GM12878 (cell line): ENCODE results near the gene ATP8A1. TPM values are rescaled to one million over a fixed set of nuclear protein-coding genes. Genes with fewer than 3 reads are reported as not detected.
A peak's percentile ranks its signal among the peaks of the same experiment; 100 is the strongest.

ENCODE experiments used
- ATAC-seq: fragments of 200-7000 bp; cut with Tn5 transposase; 3 replicates; pipeline ENCODE4 v1.9.1; 2020; ENCODE audit warnings: mild to moderate bottlenecking, moderate library complexity
- BruUV-seq: library from RNA; stranded (reverse); fragments of 400-500 nt; replicated peaks from 2 replicates; lab custom pipeline; 2021; lab: Mats Ljungman, UMichigan
- CTCF ChIA-PET: fragments of 300-600 bp; sonication (Branson Sonifier 250); formaldehyde crosslinking; extraction: SDS; loops from one replicate; lab custom pipeline; 2021; ENCODE audit warnings: inconsistent platforms; lab: Yijun Ruan, JAX
- POLR2A ChIA-PET: fragments of 350-600 bp; formaldehyde crosslinking; extraction: SDS; loops from one replicate; lab custom pipeline; 2021; ENCODE audit warnings: inconsistent platforms; lab: Charles Lee
- RAD21 ChIA-PET: fragments of 300-600 bp; sonication (Branson Sonifier 250); formaldehyde crosslinking; loops from one replicate; lab custom pipeline; 2023; ENCODE audit warnings: antibody characterized with exemption; ENCODE audit not compliant: unreplicated experiment; lab: Charles Lee
- SMC1A ChIA-PET: fragments of 300-600 bp; sonication (Branson Sonifier 250); formaldehyde crosslinking; loops from one replicate; lab custom pipeline; 2023; ENCODE audit not compliant: unreplicated experiment, uncharacterized antibody; lab: Charles Lee
- DNase-seq: peaks from one replicate; pipeline ENCODE4 v3.0.0-alpha.2; 2011; ENCODE audit warnings: low read depth, low spot score
- FAIRE-seq: peaks from 3 replicates; lab custom pipeline; 2011; peaks lifted over from hg19 to GRCh38; lab: Jason Lieb, UNC
- H2AFZ ChIP-seq: 2 replicates; pipeline ENCODE4 v1.6.0; 2011; ENCODE audit warnings: low read depth, low read length, control low read depth; ENCODE audit not compliant: control insufficient read depth
- H3K27ac ChIP-seq: 2 replicates; pipeline ENCODE4 v1.5.1; 2011; ENCODE audit warnings: control low read depth; ENCODE audit not compliant: control insufficient read depth, insufficient read depth
- H3K27me3 ChIP-seq, 2 experiments: replicated peaks in 1 of 2; 2 replicates each; pipeline versions ENCODE4 v1.6.0 to v1.6.1; 2011; ENCODE audit warnings: low read length in 1 of 2; ENCODE audit not compliant: control insufficient read depth in 2 of 2, insufficient read depth in 2 of 2
- H3K36me3 ChIP-seq, 2 experiments: 2 replicates each; pipeline ENCODE4 v1.5.1; 2011; ENCODE audit warnings: low read length in 1 of 2; ENCODE audit not compliant: control insufficient read depth in 2 of 2, insufficient read depth in 2 of 2
- H3K4me1 ChIP-seq: 2 replicates; pipeline ENCODE4 v1.6.1; 2011; ENCODE audit warnings: mild to moderate bottlenecking, low read length, moderate library complexity, mixed read lengths; ENCODE audit not compliant: control insufficient read depth, insufficient read depth
- H3K4me2 ChIP-seq: 2 replicates; pipeline ENCODE4 v1.6.0; 2011; ENCODE audit warnings: control low read depth; ENCODE audit not compliant: control insufficient read depth, insufficient read depth
- H3K4me3 ChIP-seq: fragments of 200-600 bp; sonication (generic); 2 replicates; pipeline ENCODE4 v1.5.1; 2016
- H3K79me2 ChIP-seq: 2 replicates; pipeline ENCODE4 v1.6.0; 2011; ENCODE audit warnings: low read length; ENCODE audit not compliant: control insufficient read depth, insufficient read depth
- H3K9ac ChIP-seq: 2 replicates; pipeline ENCODE4 v1.8.0; 2011; ENCODE audit warnings: low read length, control low read depth, mixed read lengths; ENCODE audit not compliant: control insufficient read depth, insufficient read depth
- H3K9me3 ChIP-seq: replicated peaks from 3 replicates; pipeline ENCODE4 v1.5.1; 2011; ENCODE audit warnings: mild to moderate bottlenecking, low read length; ENCODE audit not compliant: control insufficient read depth, insufficient read depth
- H4K20me1 ChIP-seq: 2 replicates; pipeline ENCODE4 v1.6.0; 2011; ENCODE audit not compliant: control insufficient read depth, insufficient read depth
- CHD1 ChIP-seq: IDR thresholded peaks from 2 replicates; pipeline ENCODE4 v1.6.1; 2012; ENCODE audit warnings: low read depth, low read length, improper control_type of control experiment
- EED ChIP-seq: sonication (generic); IDR thresholded peaks from 2 replicates; pipeline ENCODE4 v1.6.1; 2016; ENCODE audit warnings: antibody characterized with exemption, low read depth
- NFYB ChIP-seq: IDR thresholded peaks from 2 replicates; pipeline ENCODE4 v1.6.1; 2011; ENCODE audit warnings: low read depth, mild to moderate bottlenecking, low read length, improper control_type of control experiment, moderate library complexity; ENCODE audit not compliant: insufficient read depth
- RELA ChIP-seq: fragments of 450-650 bp; IDR thresholded peaks from 2 replicates; pipeline ENCODE4 v1.8.0; 2014; ENCODE audit warnings: borderline replicate concordance; ENCODE audit not compliant: partially characterized antibody
- RFX5 ChIP-seq: IDR thresholded peaks from 2 replicates; pipeline ENCODE4 v1.6.1; 2011; ENCODE audit warnings: low read depth, low read length, improper control_type of control experiment
- RUNX3 ChIP-seq: IDR thresholded peaks from 2 replicates; pipeline ENCODE4 v1.6.1; 2012; ENCODE audit warnings: low read length, inconsistent platforms
- SRF ChIP-seq, 2 experiments: IDR thresholded peaks; 2 replicates each; pipeline ENCODE4 v1.6.1; 2011; ENCODE audit warnings: low read depth in 2 of 2, low read length in 2 of 2, mild to moderate bottlenecking in 1 of 2, moderate library complexity in 1 of 2
- ZBED1 ChIP-seq: IDR thresholded peaks from 2 replicates; pipeline ENCODE4 v1.6.1; 2016; ENCODE audit warnings: borderline replicate concordance
- ZNF622 ChIP-seq: fragments of 450-650 bp; IDR thresholded peaks from 2 replicates; pipeline ENCODE4 v1.6.1; 2017; ENCODE audit warnings: mild to moderate bottlenecking, inconsistent platforms
- WGBS: methylation state at CpG from one replicate; pipeline ENCODE4 v1.1.6; 2016; ENCODE audit warnings: low lambda C conversion rate; ENCODE audit not compliant: insufficient replicate concordance, insufficient coverage; ENCODE audit errors: missing lambda C conversion rate; 5-methylcytosine and 5-hydroxymethylcytosine counted together
- in situ Hi-C: fragments of 300-500 bp; cut with MboI; formaldehyde crosslinking; loops from 9 replicates; pipeline ENCODE4 v1.14.3; 2018; ENCODE audit warnings: mixed read lengths
- intact Hi-C: fragments of 100-400 bp; cut with micrococcal nuclease; formaldehyde crosslinking; loops from one replicate; pipeline ENCODE4 v1.14.2; 2022; ENCODE audit not compliant: unreplicated experiment
- polyA plus RNA-seq, 11 experiments: library from polyadenylated mRNA; depleted of rRNA in 4 of 11; unstranded in 6 of 11; stranded (reverse) in 5 of 11; fragments of >200 nt; fragmentation: Nextera tagmentation in 4 of 11; fragmentation: Illumina TruSeq in 1 of 11; extraction: Ambion mirVana in 4 of 11; extraction: Trizol in 1 of 11; gene quantifications; 1 replicate in 1 of 11; 2 replicates in 10 of 11; pipeline versions ENCODE4 v1.2.1 to v1.2.3, GENCODE V29; 2011 to 2016; ENCODE audit warnings: inconsistent platforms in 2 of 11, missing spikeins in 2 of 11, low read depth in 1 of 11
- total RNA-seq, 4 experiments: library from RNA; depleted of rRNA in 3 of 4; stranded (reverse); fragments of >200 nt in 3 of 4; fragmentation: Illumina TruSeq in 1 of 4; extraction: Trizol in 1 of 4; gene quantifications; 2 replicates each; pipeline versions ENCODE4 v1.2.1 to v1.2.3, GENCODE V29; 2013 to 2021
- TF ChIP-seq, protein P1 (sequence below): IDR thresholded peaks from 2 replicates; pipeline ENCODE4 v1.6.1; 2011; ENCODE audit warnings: borderline replicate concordance, low read depth, mild to moderate bottlenecking, moderate library complexity, low read length; ENCODE audit not compliant: insufficient read depth, poor library complexity, severe bottlenecking

Gene ATP8A1
- total and polyA plus RNA-seq, 10 of the 15 experiments (the other 5 are each of a cell fraction or from before 2014, with no cell fraction given): 9.0 to 116 (median 37.3) TPM

DNA sequence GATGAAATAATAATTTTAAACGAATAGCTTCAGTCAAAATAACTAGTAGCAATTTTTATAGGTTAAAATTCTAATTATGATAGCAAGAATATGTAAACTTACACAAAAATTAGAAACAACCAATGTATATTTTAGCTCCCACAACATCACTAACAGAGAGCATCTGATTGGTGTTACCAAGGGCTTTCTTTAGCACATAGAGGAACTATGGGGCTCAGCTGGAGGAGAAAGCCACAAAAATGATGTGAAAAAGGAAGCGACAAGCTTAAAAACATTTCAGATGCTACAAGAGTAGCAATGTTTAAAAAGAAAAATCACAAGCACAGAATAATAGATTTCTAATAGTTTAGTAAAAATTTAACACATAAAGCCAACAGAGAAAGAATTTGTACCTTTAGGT is 56.3 kb downstream of the ATP8A1 start:
- no peak overlapping the region for H3K4me3 ChIP-seq
- H3K4me2 ChIP-seq: no peak overlapping the region
- TF ChIP-seq ZNF622 (no peak), RELA (no peak), ZBED1 (no peak), SRF (IDR thresholded peaks at IDR 0.05; ENCODE audit: low read depth in 2 of 2, low read length in 2 of 2) (no peak), EED (no peak), RFX5 (0 out of 2 replicates have a peak, but pooled peaks have one; percentile 63), RUNX3 (peak; percentile 42), CHD1 (no peak), NFYB (no peak)
- TF ChIP-seq, protein P1, sequence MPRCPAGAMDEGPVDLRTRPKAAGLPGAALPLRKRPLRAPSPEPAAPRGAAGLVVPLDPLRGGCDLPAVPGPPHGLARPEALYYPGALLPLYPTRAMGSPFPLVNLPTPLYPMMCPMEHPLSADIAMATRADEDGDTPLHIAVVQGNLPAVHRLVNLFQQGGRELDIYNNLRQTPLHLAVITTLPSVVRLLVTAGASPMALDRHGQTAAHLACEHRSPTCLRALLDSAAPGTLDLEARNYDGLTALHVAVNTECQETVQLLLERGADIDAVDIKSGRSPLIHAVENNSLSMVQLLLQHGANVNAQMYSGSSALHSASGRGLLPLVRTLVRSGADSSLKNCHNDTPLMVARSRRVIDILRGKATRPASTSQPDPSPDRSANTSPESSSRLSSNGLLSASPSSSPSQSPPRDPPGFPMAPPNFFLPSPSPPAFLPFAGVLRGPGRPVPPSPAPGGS: no peak
- ChIA-PET CTCF (interaction anchor here (1.3 to 4.4 kb wide), 3 partner anchors 32 to 167 kb away, joined by 3 to 17 read pairs (median 5); no protein-coding TSS in a partner anchor), POLR2A (no interaction called here), SMC1A (interaction anchor here (1.0 to 1.6 kb wide), 10 partner anchors 10 to 59 kb away, joined by 3 to 5 read pairs (median 4); partner anchors contain the start of gene ATP8A1), RAD21 (interaction anchor here (0.7 to 1.8 kb wide), 4 partner anchors 11 to 56 kb away, joined by 3 to 11 read pairs (median 5); partner anchors contain the start of gene ATP8A1)
- H2AFZ ChIP-seq: no peak overlapping the region
- DNase-seq (no peak), ATAC-seq (peak; percentile 55; the same call in 2 of the 3 replicates), FAIRE-seq (no peak)
- intact Hi-C loops: no loop called here
- H3K27ac ChIP-seq: no peak overlapping the region
- H3K36me3 ChIP-seq: peaks cover 0 to 6% of the 10 kb centered on the region in 2 experiments; a peak in 2 of 4 replicates
- BruUV-seq: no TSS peak
- H4K20me1 ChIP-seq: no peaks in the 10 kb centered on the region
- in situ Hi-C loops: no loop called here
- no peaks in the 10 kb centered on the region for H3K27me3 ChIP-seq
- H3K9ac ChIP-seq: no peak overlapping the region
- no peaks in the 10 kb centered on the region for H3K9me3 ChIP-seq
- H3K4me1 ChIP-seq: no peaks in the 10 kb centered on the region
- no peaks in the 10 kb centered on the region for H3K79me2 ChIP-seq
- 49% methylated on average over 2 of the region's 2 CpGs for WGBS
